A549 (cell line): ENCODE data around the gene SMCO4. TPM values are rescaled to one million over a fixed set of nuclear protein-coding genes. Genes with fewer than 3 reads are reported as not detected.

ENCODE experiments used
- ATAC-seq, 2 experiments: fragments of 200-7000 bp in 1 of 2; fragments of >200 bp in 1 of 2; cut with Nextera tagmentation in 1 of 2; cut with Tn5 transposase in 1 of 2; 3 replicates each; pipeline versions ENCODE4 v1.8.0 to v1.9.1; 2018 to 2020; ENCODE audit warnings: mild to moderate bottlenecking in 1 of 2, moderate library complexity in 1 of 2
- CTCF ChIA-PET: fragments of 300-600 bp; sonication (Branson Sonifier 250); formaldehyde crosslinking; extraction: SDS; loops from one replicate; lab custom pipeline; 2021; ENCODE audit warnings: antibody characterized with exemption, inconsistent platforms; lab: Yijun Ruan, JAX
- POLR2A ChIA-PET: fragments of 350-600 bp; formaldehyde crosslinking; extraction: SDS; loops from one replicate; lab custom pipeline; 2021; ENCODE audit warnings: antibody characterized with exemption, inconsistent platforms; lab: Yijun Ruan, JAX
- DNase-seq, 2 experiments: peaks; one replicate each; pipeline versions ENCODE4 v3.0.0 to v3.0.0-alpha.2; 2011 to 2016; ENCODE audit warnings: low read depth in 1 of 2, low spot score in 1 of 2
- FAIRE-seq: peaks from 2 replicates; lab custom pipeline; 2011; peaks lifted over from hg19 to GRCh38; lab: Jason Lieb, UNC
- H3K27ac ChIP-seq, 2 experiments: fragments of >200 bp; sonication (Bioruptor Twin); formaldehyde crosslinking; 3 replicates each; pipeline ENCODE4 v1.5.1; 2016 to 2017
- H3K4me1 ChIP-seq: fragments of >200 bp; sonication (Bioruptor Twin); formaldehyde crosslinking; 3 replicates; pipeline ENCODE4 v1.6.1; 2016
- H3K4me2 ChIP-seq: fragments of >200 bp; sonication (Bioruptor Twin); formaldehyde crosslinking; 3 replicates; pipeline ENCODE4 v1.6.1; 2016
- H3K4me3 ChIP-seq: fragments of >200 bp; sonication (Bioruptor Twin); formaldehyde crosslinking; 3 replicates; pipeline ENCODE4 v1.5.1; 2016
- H3K9me3 ChIP-seq: fragments of >200 bp; sonication (Bioruptor Twin); formaldehyde crosslinking; 3 replicates; pipeline ENCODE4 v1.6.1; 2016
- ATOH8 ChIP-seq: fragments of 250-450 bp; sonication (Bioruptor Pico); IDR thresholded peaks from 2 replicates; pipeline ENCODE4 v1.5.0; 2020; ENCODE audit warnings: low read depth, mild to moderate bottlenecking, moderate library complexity
- BHLHE40 ChIP-seq: IDR thresholded peaks from 2 replicates; pipeline ENCODE4 v1.6.1; 2012; ENCODE audit warnings: low read depth, low read length, inconsistent platforms
- CBX2 ChIP-seq: fragments of 200-600 bp; sonication (generic); IDR thresholded peaks from 2 replicates; pipeline ENCODE4 v1.6.1; 2016; ENCODE audit warnings: low read depth, mild to moderate bottlenecking, borderline replicate concordance
- CEBPB ChIP-seq, 2 experiments: fragments of >200 bp in 1 of 2; sonication (Bioruptor Twin) in 1 of 2; formaldehyde crosslinking in 1 of 2; IDR thresholded peaks; 2 replicates each; pipeline ENCODE4 v1.6.1; 2012 to 2016
- E2F6 ChIP-seq: IDR thresholded peaks from 2 replicates; pipeline ENCODE4 v1.6.1; 2012; ENCODE audit warnings: low read depth, borderline replicate concordance
- EHF ChIP-seq: fragments of 250-450 bp; sonication (Bioruptor Pico); IDR thresholded peaks from 2 replicates; pipeline ENCODE4 v1.5.0; 2020; ENCODE audit warnings: mild to moderate bottlenecking
- ELK1 ChIP-seq: fragments of 150-350 bp; IDR thresholded peaks from 2 replicates; pipeline ENCODE4 v1.6.1; 2014; ENCODE audit warnings: low read depth, mild to moderate bottlenecking, low read length
- ESRRA ChIP-seq: fragments of 150-350 bp; IDR thresholded peaks from 2 replicates; pipeline ENCODE4 v1.6.1; 2014; ENCODE audit warnings: mild to moderate bottlenecking, low read length, borderline replicate concordance
- FOSB ChIP-seq: fragments of 250-450 bp; sonication (Bioruptor Pico); IDR thresholded peaks from 2 replicates; pipeline ENCODE4 v1.5.0; 2020; ENCODE audit warnings: mild to moderate bottlenecking, moderate library complexity
- FOSL2 ChIP-seq, 2 experiments: fragments of 450-650 bp in 1 of 2; fragments of >200 bp in 1 of 2; sonication (Bioruptor Twin) in 1 of 2; formaldehyde crosslinking; IDR thresholded peaks; 2 replicates each; pipeline versions ENCODE4 v1.5.0 to v1.6.1; 2016 to 2020; ENCODE audit warnings: mild to moderate bottlenecking in 1 of 2, moderate library complexity in 1 of 2
- FOXS1 ChIP-seq: fragments of 250-450 bp; sonication (Bioruptor Pico); IDR thresholded peaks from 2 replicates; pipeline ENCODE4 v1.5.0; 2020; ENCODE audit warnings: mild to moderate bottlenecking, moderate library complexity
- GATA3 ChIP-seq: IDR thresholded peaks from 2 replicates; pipeline ENCODE4 v1.6.1; 2012; ENCODE audit warnings: borderline replicate concordance
- HES2 ChIP-seq: fragments of >200 bp; sonication (Bioruptor Twin); formaldehyde crosslinking; IDR thresholded peaks from 2 replicates; pipeline ENCODE4 v1.6.1; 2016
- HOXB13 ChIP-seq: fragments of 250-450 bp; sonication (Bioruptor Pico); IDR thresholded peaks from 2 replicates; pipeline ENCODE4 v1.5.0; 2020; ENCODE audit warnings: low read depth, mild to moderate bottlenecking, moderate library complexity
- JUNB ChIP-seq: fragments of >200 bp; sonication (Bioruptor Twin); formaldehyde crosslinking; IDR thresholded peaks from 2 replicates; pipeline ENCODE4 v1.6.1; 2016
- KDM1A ChIP-seq: fragments of 200-600 bp; sonication (generic); IDR thresholded peaks from 2 replicates; pipeline ENCODE4 v1.6.1; 2016; ENCODE audit warnings: low read depth, mild to moderate bottlenecking
- MAX ChIP-seq: IDR thresholded peaks from 2 replicates; pipeline ENCODE4 v1.6.1; 2012
- PBX3 ChIP-seq: IDR thresholded peaks from 2 replicates; pipeline ENCODE4 v1.6.1; 2012
- PHF8 ChIP-seq: fragments of 200-600 bp; sonication (generic); IDR thresholded peaks from 2 replicates; pipeline ENCODE4 v1.6.1; 2016; ENCODE audit warnings: low read depth, mild to moderate bottlenecking, antibody characterized with exemption, moderate library complexity, borderline replicate concordance
- RCOR1 ChIP-seq: fragments of 150-350 bp; IDR thresholded peaks from 2 replicates; pipeline ENCODE4 v1.6.1; 2014; ENCODE audit warnings: antibody characterized with exemption, low read length, low read depth
- RFX5 ChIP-seq: fragments of 450-650 bp; IDR thresholded peaks from 2 replicates; pipeline ENCODE4 v1.7.1; 2014; ENCODE audit warnings: antibody characterized with exemption, mild to moderate bottlenecking, moderate library complexity
- SREBF2 ChIP-seq: fragments of 450-650 bp; IDR thresholded peaks from 2 replicates; pipeline ENCODE4 v1.6.1; 2014; ENCODE audit warnings: mild to moderate bottlenecking, moderate library complexity
- TP53 ChIP-seq: fragments of 250-450 bp; sonication (Bioruptor Pico); IDR thresholded peaks from 2 replicates; pipeline ENCODE4 v1.5.0; 2021; ENCODE audit warnings: mild to moderate bottlenecking, moderate library complexity
- ZFP36 ChIP-seq: fragments of 450-650 bp; IDR thresholded peaks from 2 replicates; pipeline ENCODE4 v1.6.1; 2014; ENCODE audit warnings: borderline replicate concordance; ENCODE audit not compliant: partially characterized antibody
- WGBS: methylation state at CpG from one replicate; pipeline ENCODE4 v1.1.6; 2017; ENCODE audit errors: missing lambda C conversion rate; 5-methylcytosine and 5-hydroxymethylcytosine counted together
- polyA plus RNA-seq, 4 experiments: library from polyadenylated mRNA; depleted of rRNA in 3 of 4; stranded (reverse); fragments of >200 nt; fragmentation: RNase III in 1 of 4; extraction: RNeasy Plus Mini Kit Qiagen cat#74134 plus additional on column Dnase treatment in 1 of 4; gene quantifications; 2 replicates in 3 of 4; 3 replicates in 1 of 4; pipeline ENCODE4 v1.2.3, GENCODE V29; 2011 to 2017
- TF ChIP-seq, protein P1 (sequence below): fragments of 450-650 bp; IDR thresholded peaks from 2 replicates; pipeline ENCODE4 v1.6.1; 2014; ENCODE audit warnings: antibody characterized with exemption

Gene SMCO4
- polyA plus RNA-seq, 2 of the 4 experiments (the other 2 are of a cell fraction): 11.9 to 14.8 TPM

GRCh38 chr11:93528252-93528651 lies 14.9 kb downstream of the SMCO4 start:
- ChIA-PET POLR2A (no interaction called here), CTCF (no interaction called here)
- Histone ChIP-seq H3K4me2 (no peak overlapping the region), H3K4me3 (no peak overlapping the region), H3K9me3 (no peaks in the 10 kb centered on the region), H3K4me1 (no peaks in the 10 kb centered on the region), H3K27ac (no peak overlapping the region)
- 98% methylated on average over 4 of the region's 4 CpGs for WGBS
- FAIRE-seq: no peak
- no peak for DNase-seq
- ATAC-seq: no peak
- no peak for TF ChIP-seq JUNB
- TF ChIP-seq ZFP36: no peak
- TF ChIP-seq BHLHE40: no peak
- TF ChIP-seq FOSL2 (IDR thresholded peaks at IDR 0.05): no peak
- TF ChIP-seq FOSL2 (CRISPR knock-in tag; IDR thresholded peaks at IDR 0.05): no peak
- TF ChIP-seq ESRRA: no peak
- TF ChIP-seq FOSB (CRISPR knock-in tag): no peak
- TF ChIP-seq MAX: no peak
- no peak for TF ChIP-seq CEBPB (IDR thresholded peaks at IDR 0.05)
- TF ChIP-seq FOXS1 (CRISPR knock-in tag): no peak
- no peak for TF ChIP-seq CBX2
- TF ChIP-seq GATA3: no peak

DNA sequence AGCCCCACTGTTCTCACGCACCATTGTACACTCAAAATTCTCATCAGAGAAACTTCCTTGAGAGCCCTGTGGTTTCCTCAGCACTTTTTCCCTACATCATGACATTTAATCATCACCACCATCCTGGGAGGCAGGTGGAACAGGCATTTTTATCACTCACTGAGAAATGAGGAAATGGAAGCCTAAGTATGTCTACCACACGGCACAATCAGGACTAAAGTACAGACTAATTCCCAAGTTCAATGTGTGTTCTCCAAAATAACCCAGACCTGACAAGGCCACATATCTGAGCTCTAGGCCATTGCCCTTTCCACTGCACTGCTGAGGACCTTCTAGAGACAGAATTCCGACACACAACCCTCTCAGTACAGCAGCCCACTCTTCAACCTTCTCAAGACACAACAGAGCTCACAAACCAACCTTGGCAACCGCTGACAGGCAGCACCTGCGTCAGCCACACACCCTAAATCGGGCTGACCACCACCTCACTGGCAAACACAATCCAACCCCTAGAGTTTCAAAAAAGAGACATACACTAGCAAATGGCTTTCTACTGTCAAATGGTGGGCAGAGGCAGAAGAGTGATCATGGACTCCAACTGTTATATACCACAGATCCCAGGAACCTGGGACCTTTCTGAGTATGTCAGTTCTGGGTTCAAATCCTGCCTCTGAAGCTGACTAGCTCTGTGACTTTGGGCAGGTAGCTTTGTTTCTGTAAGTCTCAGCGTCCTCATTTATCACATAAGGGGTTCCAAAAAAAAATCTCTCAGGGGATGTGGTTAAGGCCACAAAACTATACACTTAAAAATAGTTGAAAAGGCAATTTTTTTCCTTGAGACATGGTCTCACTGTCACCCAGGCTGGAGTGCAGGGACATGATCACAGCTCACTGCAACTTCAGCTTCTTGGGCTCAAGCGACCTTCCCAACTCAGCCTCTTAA lies 16.3 kb downstream of the SMCO4 start:
- H3K27ac ChIP-seq: no peak overlapping the region
- no peaks in the 10 kb centered on the region for H3K9me3 ChIP-seq
- FAIRE-seq: no peak
- no peak overlapping the region for H3K4me3 ChIP-seq
- TF ChIP-seq FOSL2 (IDR thresholded peaks at IDR 0.05) (no peak), FOSL2 (CRISPR knock-in tag; IDR thresholded peaks at IDR 0.05) (no peak), HES2 (no peak), PBX3 (no peak), TP53 (CRISPR knock-in tag) (no peak), HOXB13 (CRISPR knock-in tag) (no peak), KDM1A (no peak), PHF8 (no peak), RCOR1 (no peak), ATOH8 (no peak)
- TF ChIP-seq, protein P1, sequence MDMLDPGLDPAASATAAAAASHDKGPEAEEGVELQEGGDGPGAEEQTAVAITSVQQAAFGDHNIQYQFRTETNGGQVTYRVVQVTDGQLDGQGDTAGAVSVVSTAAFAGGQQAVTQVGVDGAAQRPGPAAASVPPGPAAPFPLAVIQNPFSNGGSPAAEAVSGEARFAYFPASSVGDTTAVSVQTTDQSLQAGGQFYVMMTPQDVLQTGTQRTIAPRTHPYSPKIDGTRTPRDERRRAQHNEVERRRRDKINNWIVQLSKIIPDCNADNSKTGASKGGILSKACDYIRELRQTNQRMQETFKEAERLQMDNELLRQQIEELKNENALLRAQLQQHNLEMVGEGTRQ: no peak
- H3K4me1 ChIP-seq: no peaks in the 10 kb centered on the region
- ChIA-PET POLR2A (no interaction called here), CTCF (no interaction called here)
- no peak for DNase-seq
- WGBS: 88% methylated on average over 5 of the region's 8 CpGs
- no peak overlapping the region for H3K4me2 ChIP-seq
- no peak for ATAC-seq

DNA sequence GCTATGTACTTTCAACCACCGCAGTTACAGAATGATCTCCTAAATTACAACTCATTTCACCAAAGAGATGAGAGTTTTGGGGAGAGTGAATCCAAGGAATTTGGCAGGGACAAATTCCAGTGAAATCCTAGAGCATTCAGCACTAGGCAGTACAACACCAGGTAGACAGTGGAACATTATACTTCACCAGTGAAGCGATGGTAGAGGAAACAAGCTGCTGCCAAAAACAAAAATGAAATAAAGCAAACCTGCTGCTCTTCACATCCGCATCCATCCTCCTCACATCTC lies 16.9 kb downstream of the SMCO4 start:
- Histone ChIP-seq H3K27ac (no peak overlapping the region), H3K9me3 (no peaks in the 10 kb centered on the region), H3K4me2 (no peak overlapping the region), H3K4me3 (no peak overlapping the region), H3K4me1 (no peaks in the 10 kb centered on the region)
- TF ChIP-seq ELK1: no peak
- no peak for TF ChIP-seq E2F6
- TF ChIP-seq EHF (CRISPR knock-in tag): no peak
- TF ChIP-seq HOXB13 (CRISPR knock-in tag): no peak
- TF ChIP-seq PBX3: no peak
- no peak for TF ChIP-seq SREBF2
- no peak for TF ChIP-seq TP53 (CRISPR knock-in tag)
- no peak for TF ChIP-seq CEBPB (IDR thresholded peaks at IDR 0.05)
- TF ChIP-seq RFX5: no peak
- TF ChIP-seq RCOR1: no peak
- no peak for TF ChIP-seq KDM1A
- FAIRE-seq: no peak
- ATAC-seq: no peak
- ChIA-PET POLR2A (no interaction called here), CTCF (no interaction called here)
- DNase-seq: no peak
- 88% methylated on average over 3 of the region's 3 CpGs for WGBS
